B cell (primary cell): Measurements from ENCODE around the gene COX10.

Experiments
- CTCF ChIP-seq: fragments of 200-600 bp; IDR thresholded peaks from one replicate; pipeline ENCODE4 v1.8.0; 2022; ENCODE audit warnings: antibody characterized with exemption, mild to moderate bottlenecking
- EZH2 ChIP-seq: IDR thresholded peaks from 2 replicates; pipeline ENCODE4 v1.6.1; 2012; ENCODE audit warnings: borderline replicate concordance, low read depth, mild to moderate bottlenecking, moderate library complexity, low read length; ENCODE audit not compliant: insufficient read depth, poor library complexity, severe bottlenecking

- TF ChIP-seq CTCF: no peak
- TF ChIP-seq EZH2: no peak
Observed at GRCh38 chr17:14119546-14119945, 50.2 kb downstream of the COX10 start.
